T47D (cell line): ENCODE data around the gene ANGPTL4.
"Not testable (repeated sequence)": the region's sequence is repeated elsewhere in the genome, so short reads cannot be mapped to it uniquely, and the experiment has no call there.

Source experiments
- DNase-seq, 2 experiments: peaks; one replicate each; pipeline versions ENCODE4 v3.0.0 to v3.0.0-alpha.2; 2011 to 2012; ENCODE audit warnings: low read depth in 1 of 2, low spot score in 1 of 2
- JUND ChIP-seq: IDR thresholded peaks from 2 replicates; pipeline ENCODE4 v1.6.1; 2012; ENCODE audit warnings: low read depth
- in situ Hi-C: cut with HindIII; loops from 2 replicates; pipeline ENCODE4 v1.10.0; 2016; ENCODE audit warnings: low sequenced_read_pairs, low pct_unique_long_range_greater_than_20kb

The ANGPTL4 gene

DNA sequence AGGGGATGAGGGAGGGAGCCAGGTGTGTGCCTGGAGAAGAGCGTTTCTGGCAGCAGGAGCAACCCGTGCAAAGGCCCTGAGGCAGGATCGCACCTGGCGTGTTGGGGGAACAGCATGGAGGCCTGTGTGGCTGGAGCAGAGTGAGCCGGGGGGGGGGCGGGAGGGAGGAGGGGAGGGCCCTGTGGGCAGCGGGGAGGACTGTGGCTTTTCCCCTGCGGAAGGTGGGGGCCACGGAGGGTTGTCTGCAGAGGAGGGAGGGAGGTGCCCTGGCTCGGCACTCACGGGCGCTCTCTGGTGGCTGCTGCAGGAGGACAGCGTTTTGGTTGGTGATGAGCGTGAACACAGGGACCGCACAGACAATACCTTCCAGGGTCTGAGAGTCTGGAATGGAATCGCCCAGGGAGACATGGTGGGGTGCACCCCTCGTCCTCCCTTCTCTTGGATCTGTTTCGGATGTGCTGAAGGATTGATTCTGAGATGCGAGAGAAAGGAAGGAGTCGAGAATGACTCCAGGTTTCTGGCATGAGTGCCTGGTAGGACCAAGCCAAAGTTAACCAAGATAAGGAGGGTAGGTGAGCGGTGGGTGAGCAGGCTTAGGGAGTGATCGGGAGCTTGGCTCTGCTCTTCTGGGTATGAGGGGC is 32.7 kb downstream of the ANGPTL4 start:
- in situ Hi-C loops = no loop called here
- no peak for TF ChIP-seq JUND
- DNase-seq = peak; percentile 44 to 92

DNA sequence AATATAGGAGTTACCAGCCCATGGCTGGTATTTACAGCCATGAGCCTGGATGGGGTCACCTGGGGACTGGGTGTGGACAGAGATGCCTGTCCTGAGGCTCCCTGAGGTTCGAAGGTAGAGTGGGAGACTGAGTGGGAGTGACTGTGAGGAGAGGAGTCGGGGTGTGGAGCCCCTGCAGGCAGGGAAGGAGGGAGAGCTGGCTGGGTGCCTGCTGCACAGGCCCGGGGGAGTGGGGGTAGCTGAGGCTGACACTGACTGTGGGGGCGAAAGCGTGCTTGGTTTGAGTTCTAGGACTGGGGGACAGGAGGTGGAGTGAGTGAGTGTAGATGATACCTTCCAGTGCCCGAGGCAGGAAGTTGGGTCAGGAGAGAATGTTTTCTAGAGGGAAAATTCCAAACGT is 33.3 kb downstream of the ANGPTL4 start:
- in situ Hi-C loops = no loop called here
- DNase-seq = no peak

DNA sequence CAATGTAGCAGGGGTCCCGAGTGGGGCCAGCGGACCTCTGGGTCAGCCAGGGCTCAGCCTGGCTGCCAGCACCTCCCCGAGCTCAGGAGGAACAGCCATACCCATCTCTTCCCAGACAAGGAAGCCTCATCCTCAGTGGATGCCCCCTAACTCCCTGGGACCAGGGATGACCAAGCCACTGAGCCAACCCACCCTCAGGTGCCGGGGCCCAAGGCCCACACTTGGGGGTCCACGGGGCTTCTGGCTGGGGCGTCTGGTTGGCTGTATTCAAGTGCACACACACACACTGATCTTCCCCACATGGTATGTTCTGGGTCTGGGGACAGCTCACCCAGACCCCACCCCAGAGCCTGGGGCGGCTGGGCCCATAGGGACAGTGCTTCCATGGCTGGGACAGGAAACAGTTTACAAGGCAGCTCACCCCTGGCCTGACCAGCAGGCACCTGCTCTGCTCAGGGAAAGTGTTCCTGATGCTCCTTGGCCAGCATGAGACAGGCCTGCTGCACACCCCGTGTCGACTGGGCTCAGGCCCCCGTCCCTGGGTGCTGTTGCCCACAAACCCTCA is 33.9 kb downstream of the ANGPTL4 start:
- in situ Hi-C loops = no loop called here
- TF ChIP-seq JUND = no peak
- DNase-seq = no peak

More for the DNA sequence above, 33.3 kb downstream of the ANGPTL4 start:
- no peak for TF ChIP-seq JUND

DNA sequence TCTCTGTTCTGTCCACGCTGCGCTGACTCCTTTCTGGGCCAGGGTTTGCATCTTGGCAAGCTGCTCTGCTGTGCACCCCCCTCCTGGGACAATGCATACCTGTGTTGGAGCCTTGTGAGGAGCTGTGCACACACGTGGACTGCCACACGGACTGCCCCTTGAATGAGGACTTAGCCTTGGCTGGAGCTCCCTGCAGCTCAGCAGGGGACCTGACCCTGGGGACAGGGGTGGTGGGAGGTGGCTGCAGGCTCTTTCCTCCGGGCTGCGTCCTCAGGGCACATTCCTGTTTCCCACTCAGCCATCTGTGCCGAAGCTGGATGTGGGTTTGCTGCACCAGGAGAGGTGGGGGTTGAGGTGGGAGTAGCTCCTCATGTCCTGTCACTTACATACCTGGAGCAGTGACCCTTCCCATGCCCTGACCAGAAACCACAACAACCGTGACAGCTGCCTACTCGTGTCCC is 34.4 kb downstream of the ANGPTL4 start:
- DNase-seq = no peak
- no peak for TF ChIP-seq JUND
- in situ Hi-C loops = no loop called here

DNA sequence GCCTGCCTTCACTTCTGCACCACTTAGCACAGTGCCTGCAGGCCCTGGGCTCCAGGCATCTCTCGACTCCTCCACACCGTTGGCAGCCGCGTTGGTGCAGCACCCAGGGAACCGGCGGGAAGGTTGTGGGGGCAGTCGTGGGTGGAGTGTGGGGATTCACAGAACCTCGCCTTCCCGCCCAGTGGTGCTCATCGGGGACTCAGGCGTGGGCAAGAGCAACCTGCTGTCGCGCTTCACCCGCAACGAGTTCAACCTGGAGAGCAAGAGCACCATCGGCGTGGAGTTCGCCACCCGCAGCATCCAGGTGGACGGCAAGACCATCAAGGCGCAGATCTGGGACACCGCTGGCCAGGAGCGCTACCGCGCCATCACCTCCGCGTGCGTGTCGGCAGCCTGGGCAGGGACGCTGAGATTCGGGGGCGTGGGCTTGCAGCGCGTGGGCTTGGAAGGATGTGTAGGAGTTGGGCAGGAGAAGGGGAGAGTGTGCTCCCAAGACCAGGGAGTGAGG is 35.8 kb downstream of the ANGPTL4 start:
- no peak for DNase-seq
- in situ Hi-C loops = no loop called here
- TF ChIP-seq JUND = no peak

DNA sequence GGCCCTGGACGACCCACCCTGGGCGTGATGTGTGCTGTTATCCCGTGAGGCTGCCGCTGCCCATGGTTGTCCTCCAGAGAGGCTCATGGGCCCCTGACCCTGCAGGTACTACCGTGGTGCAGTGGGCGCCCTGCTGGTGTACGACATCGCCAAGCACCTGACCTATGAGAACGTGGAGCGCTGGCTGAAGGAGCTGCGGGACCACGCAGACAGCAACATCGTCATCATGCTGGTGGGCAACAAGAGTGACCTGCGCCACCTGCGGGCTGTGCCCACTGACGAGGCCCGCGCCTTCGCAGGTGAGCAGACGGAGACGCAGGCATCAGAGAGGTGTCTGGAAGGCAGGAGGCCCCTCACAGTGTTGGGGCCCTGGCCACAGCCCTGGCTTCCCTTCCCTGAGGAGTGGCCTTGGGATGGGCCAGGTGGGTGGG is 38.0 kb downstream of the ANGPTL4 start:
- in situ Hi-C loops = no loop called here
- no peak for TF ChIP-seq JUND
- DNase-seq = no peak

DNA sequence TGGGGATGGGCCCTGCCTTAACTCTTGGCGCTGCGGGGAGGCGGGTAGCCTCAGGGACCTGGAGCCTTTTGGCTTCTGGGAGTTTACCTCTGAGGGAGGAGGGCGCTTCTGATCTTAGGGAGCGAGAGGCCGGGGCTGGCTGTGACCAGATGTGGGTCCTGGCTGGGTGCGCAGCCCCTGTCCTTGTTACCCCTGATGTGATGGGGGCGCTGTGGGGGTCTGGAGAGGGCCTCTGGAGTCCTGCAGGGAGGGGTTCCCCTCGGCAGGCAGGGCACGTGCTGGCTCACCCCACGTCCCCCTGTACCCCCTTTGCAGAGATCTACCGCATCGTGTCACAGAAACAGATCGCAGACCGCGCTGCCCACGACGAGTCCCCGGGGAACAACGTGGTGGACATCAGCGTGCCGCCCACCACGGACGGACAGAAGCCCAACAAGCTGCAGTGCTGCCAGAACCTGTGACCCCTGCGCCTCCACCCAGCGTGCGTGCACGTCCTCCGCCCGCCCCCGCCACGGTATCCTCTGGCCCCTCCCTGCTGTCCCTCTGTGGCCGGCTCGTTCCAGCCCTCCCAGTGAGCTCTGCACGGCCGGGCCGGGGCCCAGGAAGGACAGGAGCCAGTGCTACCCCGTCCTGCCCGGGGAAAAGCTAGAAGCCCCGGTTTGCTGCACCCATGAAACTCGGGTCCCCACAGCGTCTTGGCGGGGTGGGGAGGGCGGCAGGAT is 39.3 kb downstream of the ANGPTL4 start:
- no peak for DNase-seq
- no peak for TF ChIP-seq JUND
- in situ Hi-C loops = no loop called here

DNA sequence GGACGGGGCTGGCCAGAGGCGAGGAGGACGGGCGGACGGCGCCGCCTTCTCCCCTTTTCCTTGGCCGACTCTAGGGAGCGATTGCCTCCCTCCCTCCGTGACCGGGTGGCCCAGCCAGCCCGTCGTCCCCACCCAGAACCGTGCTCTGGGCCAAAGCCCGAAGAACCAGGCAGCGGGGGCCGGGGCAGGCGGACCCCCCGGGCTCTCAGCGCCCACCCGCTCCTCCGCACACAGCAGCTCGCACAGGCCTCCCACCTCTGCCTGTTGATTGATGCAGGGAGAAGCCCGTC is 39.8 kb downstream of the ANGPTL4 start:
- TF ChIP-seq JUND = no peak

DNA sequence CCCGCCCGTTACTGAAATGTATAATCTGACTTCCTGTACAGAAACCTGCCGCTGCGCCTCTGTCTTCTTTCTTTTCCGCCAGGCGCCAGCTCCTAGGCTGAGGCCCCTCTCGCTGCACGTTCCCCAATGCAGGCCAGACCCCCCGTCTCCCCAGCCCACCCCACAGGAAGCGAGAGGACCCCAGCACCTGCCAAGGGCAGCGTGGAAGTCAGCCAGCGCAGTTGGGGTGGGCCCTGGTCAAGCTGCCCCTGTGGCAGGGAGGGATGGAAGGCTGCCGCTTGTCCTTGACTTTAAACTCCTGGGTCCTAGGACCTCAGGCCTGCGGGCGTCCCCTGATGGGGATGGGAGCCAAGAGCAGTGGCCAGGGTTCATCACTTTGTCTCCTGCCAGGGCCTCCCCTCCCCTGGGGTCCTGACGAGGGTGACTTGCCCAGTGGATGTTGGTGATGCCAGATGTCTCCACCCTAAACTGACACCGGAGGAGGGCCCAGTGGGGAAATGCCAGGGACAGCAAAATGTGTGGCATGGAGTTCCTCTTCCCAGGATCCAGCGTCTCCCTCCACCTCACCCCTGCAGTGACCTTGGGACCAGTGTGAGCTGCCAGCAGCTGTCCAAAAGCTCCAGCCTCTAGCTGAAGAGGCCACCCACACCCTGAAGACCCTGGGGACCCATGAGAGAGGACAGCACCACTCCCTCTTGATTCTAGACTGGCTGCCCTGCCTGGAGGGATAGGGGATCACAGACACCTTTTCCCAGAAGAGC is 40.6 kb downstream of the ANGPTL4 start:
- in situ Hi-C loops = no loop called here
- no peak for DNase-seq
- no peak for TF ChIP-seq JUND

More for the DNA sequence above, 39.8 kb downstream of the ANGPTL4 start:
- in situ Hi-C loops = no loop called here
- DNase-seq = no peak

DNA sequence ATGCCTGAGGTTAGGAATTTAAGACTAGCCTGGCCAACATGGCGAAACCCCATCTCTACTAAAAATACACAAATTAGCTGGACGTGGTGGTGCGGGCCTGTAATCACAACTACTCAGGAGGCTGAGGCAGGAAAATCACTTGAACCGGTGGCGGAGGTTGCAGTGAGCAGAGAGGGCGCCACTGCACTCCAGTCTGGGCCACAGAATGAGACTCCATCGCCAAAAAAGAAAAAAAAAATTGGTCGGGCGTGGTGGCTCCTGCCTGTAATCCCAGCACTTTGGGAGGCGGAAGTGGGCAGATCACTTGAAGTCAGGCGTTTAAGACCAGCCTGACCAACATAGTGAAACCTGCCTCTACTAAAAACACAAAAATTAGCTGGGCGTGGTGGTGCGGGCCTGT is 46.8 kb downstream of the ANGPTL4 start:
- DNase-seq, in situ Hi-C loops: not testable (repeated sequence)

DNA sequence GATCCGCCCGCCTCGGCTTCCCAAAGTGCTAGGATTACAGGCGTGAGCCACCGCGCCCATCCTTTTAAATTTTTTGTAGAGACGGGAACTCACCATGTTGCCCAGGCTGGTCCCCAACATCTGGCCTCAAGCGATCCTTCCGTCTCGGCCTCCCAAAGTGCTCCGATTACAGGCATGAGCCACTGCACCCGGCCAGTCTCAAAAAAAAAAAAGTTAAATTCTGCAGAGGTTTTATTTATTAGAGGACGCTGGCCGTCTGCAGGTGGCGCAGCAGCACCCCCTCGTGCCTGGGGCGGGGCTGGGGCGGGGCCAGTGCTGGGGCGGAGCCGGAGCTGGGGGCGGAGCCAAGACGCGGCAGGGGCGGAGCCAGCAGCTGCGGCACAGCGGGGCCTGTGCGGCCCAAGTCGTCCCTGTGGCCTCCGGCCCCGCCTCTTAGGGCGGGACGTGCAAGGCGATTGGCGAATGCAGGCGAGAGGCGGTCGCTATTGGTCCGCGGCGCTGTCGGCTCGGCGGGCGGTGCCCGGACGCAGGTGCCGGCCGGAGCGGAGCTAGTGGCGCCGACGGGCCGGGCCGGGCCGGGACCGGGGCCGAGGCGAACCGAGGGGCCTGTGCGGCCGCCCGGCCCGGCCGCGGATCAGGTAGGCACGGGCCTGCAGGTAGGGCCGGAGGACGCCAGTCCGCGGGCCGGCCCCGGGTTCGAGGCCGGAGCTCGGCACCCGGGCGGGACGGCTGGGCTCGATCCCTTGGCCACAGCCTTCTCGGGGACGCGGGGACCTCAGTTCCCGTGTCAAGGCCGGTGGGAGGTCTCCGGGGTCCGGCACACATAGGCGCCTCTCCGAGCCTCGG is 49.1 kb downstream of the ANGPTL4 start, which contains the start of gene MARCHF2:
MARCHF2 (plus strand) TSS at position 523 of the 846 bp plus-strand sequence. CDS start 8,536 bp downstream, outside the sequence.
- in situ Hi-C loops = no loop called here

DNA sequence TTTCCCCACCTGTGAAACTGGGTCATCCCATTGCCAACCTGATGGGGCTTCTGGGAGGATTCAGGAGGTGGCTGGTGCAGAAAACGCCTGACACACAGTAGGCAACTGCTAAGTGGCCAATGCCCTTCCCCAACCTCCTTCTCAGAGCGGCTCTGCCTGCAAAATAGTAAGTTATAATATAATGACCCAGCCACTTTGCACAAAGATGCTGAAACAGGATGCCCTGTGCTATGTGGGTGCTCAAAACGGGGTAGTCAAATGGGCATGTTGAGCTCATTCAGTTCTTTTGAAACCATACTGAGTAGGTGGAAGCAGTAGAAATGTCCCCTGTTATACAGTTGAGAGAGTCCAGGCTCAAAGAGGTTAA is 49.7 kb downstream of the ANGPTL4 start:
- in situ Hi-C loops = no loop called here
- no peak for DNase-seq

More for the DNA sequence above, 49.1 kb downstream of the ANGPTL4 start, which contains the start of gene MARCHF2:
- DNase-seq = peak; percentile 87 to 95
- TF ChIP-seq JUND = no peak

More for the DNA sequence above, 49.7 kb downstream of the ANGPTL4 start:
- TF ChIP-seq JUND = no peak
